ENCODE results near the gene USH2A.

USH2A gene

GRCh38 chr1:215682232-215682631, 741.0 kb downstream of the USH2A start:
- in situ Hi-C loops (cut with MboI; ENCODE audit: low pct_unique_long_range_greater_than_20kb, low sequenced_read_pairs, unreplicated experiment) = no loop called here
- DNase-seq (ENCODE audit: low spot score) = no peak
- TF ChIP-seq CTCF (IDR thresholded peaks at IDR 0.05; ENCODE audit: extremely low read depth, insufficient read depth, missing control alignments) = no peak

- no peak for DNase-seq (ENCODE audit: low spot score)
- TF ChIP-seq CTCF (IDR thresholded peaks at IDR 0.05; ENCODE audit: extremely low read depth, insufficient read depth, missing control alignments) = no peak
- in situ Hi-C loops (cut with MboI; ENCODE audit: low pct_unique_long_range_greater_than_20kb, low sequenced_read_pairs, unreplicated experiment) = no loop called here
Observed at GRCh38 chr1:215681041-215681440, 742.2 kb downstream of the USH2A start.

- no peak for TF ChIP-seq CTCF (IDR thresholded peaks at IDR 0.05; ENCODE audit: extremely low read depth, insufficient read depth, missing control alignments)
- no peak for DNase-seq (ENCODE audit: low spot score)
- in situ Hi-C loops (cut with MboI; ENCODE audit: low pct_unique_long_range_greater_than_20kb, low sequenced_read_pairs, unreplicated experiment) = no loop called here
Observed at GRCh38 chr1:215679231-215679630, 744.0 kb downstream of the USH2A start.

- DNase-seq (ENCODE audit: low spot score) = no peak
- TF ChIP-seq CTCF (IDR thresholded peaks at IDR 0.05; ENCODE audit: extremely low read depth, insufficient read depth, missing control alignments) = no peak
- in situ Hi-C loops (cut with MboI; ENCODE audit: low pct_unique_long_range_greater_than_20kb, low sequenced_read_pairs, unreplicated experiment) = no loop called here
Observed at GRCh38 chr1:215677112-215677511, 746.1 kb downstream of the USH2A start.

- in situ Hi-C loops (cut with MboI; ENCODE audit: low pct_unique_long_range_greater_than_20kb, low sequenced_read_pairs, unreplicated experiment) = no loop called here
- no peak for TF ChIP-seq CTCF (IDR thresholded peaks at IDR 0.05; ENCODE audit: extremely low read depth, insufficient read depth, missing control alignments)
Observed at GRCh38 chr1:215673943-215674342, 749.3 kb downstream of the USH2A start.

GRCh38 chr1:215672482-215672881, 750.8 kb downstream of the USH2A start:
- no peak for DNase-seq (ENCODE audit: low spot score)
- TF ChIP-seq CTCF (IDR thresholded peaks at IDR 0.05; ENCODE audit: extremely low read depth, insufficient read depth, missing control alignments) = no peak
- in situ Hi-C loops (cut with MboI; ENCODE audit: low pct_unique_long_range_greater_than_20kb, low sequenced_read_pairs, unreplicated experiment) = no loop called here

More at GRCh38 chr1:215673943-215674342, 749.3 kb downstream of the USH2A start:
- DNase-seq (ENCODE audit: low spot score) = no peak
